ENCODE data around the gene LRIT3.

LRIT3 gene

DNA sequence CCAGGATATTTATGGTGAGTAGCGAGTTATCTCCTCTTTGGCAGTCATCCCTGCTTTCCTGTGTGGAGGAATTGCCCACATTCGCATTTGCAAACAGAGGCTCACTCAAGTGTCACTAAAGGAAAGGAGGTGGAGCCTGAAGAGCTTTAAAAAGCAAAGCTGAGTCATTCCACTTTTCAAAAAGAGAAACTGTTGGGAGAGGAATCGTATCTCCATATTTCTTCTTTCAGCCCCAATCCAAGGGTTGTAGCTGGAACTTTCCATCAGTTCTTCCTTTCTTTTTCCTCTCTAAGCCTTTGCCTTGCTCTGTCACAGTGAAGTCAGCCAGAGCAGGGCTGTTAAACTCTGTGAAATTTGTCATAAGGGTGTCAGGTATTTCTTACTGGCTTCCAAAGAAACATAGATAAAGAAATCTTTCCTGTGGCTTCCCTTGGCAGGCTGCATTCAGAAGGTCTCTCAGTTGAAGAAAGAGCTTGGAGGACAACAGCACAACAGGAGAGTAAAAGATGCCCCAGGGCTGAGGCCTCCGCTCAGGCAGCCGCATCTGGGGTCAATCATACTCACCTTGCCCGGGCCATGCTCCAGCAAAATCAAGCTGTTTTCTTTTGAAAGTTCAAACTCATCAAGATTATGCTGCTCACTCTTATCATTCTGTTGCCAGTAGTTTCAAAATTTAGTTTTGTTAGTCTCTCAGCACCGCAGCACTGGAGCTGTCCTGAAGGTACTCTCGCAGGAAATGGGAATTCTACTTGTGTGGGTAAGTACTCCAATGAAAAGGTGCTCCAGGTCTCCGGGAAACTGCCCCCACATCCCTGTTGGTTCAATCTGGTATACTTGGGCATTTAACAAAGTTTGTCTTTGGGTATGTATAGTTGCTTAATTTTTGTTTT lies 65.0 kb downstream of the LRIT3 start, which contains the start of gene EGF:
TSS of gene EGF (plus strand) at position 178 of the 890 bp plus-strand sequence. CDS start at position 631, 453 bp downstream.
- TF ChIP-seq, protein P1, sequence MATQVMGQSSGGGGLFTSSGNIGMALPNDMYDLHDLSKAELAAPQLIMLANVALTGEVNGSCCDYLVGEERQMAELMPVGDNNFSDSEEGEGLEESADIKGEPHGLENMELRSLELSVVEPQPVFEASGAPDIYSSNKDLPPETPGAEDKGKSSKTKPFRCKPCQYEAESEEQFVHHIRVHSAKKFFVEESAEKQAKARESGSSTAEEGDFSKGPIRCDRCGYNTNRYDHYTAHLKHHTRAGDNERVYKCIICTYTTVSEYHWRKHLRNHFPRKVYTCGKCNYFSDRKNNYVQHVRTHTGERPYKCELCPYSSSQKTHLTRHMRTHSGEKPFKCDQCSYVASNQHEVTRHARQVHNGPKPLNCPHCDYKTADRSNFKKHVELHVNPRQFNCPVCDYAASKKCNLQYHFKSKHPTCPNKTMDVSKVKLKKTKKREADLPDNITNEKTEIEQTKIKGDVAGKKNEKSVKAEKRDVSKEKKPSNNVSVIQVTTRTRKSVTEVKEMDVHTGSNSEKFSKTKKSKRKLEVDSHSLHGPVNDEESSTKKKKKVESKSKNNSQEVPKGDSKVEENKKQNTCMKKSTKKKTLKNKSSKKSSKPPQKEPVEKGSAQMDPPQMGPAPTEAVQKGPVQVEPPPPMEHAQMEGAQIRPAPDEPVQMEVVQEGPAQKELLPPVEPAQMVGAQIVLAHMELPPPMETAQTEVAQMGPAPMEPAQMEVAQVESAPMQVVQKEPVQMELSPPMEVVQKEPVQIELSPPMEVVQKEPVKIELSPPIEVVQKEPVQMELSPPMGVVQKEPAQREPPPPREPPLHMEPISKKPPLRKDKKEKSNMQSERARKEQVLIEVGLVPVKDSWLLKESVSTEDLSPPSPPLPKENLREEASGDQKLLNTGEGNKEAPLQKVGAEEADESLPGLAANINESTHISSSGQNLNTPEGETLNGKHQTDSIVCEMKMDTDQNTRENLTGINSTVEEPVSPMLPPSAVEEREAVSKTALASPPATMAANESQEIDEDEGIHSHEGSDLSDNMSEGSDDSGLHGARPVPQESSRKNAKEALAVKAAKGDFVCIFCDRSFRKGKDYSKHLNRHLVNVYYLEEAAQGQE (IDR thresholded peaks at IDR 0.05; ENCODE audit: insufficient replicate concordance, low read depth) = no peak
- no peak for TF ChIP-seq POLR2AphosphoS5 (IDR thresholded peaks at IDR 0.05; ENCODE audit: low read depth)
- no peak for TF ChIP-seq GABPA (IDR thresholded peaks at IDR 0.05; ENCODE audit: low read depth)
- TF ChIP-seq SPI1 (IDR thresholded peaks at IDR 0.05; ENCODE audit: borderline replicate concordance, low read depth) = no peak
- TF ChIP-seq, protein P2, sequence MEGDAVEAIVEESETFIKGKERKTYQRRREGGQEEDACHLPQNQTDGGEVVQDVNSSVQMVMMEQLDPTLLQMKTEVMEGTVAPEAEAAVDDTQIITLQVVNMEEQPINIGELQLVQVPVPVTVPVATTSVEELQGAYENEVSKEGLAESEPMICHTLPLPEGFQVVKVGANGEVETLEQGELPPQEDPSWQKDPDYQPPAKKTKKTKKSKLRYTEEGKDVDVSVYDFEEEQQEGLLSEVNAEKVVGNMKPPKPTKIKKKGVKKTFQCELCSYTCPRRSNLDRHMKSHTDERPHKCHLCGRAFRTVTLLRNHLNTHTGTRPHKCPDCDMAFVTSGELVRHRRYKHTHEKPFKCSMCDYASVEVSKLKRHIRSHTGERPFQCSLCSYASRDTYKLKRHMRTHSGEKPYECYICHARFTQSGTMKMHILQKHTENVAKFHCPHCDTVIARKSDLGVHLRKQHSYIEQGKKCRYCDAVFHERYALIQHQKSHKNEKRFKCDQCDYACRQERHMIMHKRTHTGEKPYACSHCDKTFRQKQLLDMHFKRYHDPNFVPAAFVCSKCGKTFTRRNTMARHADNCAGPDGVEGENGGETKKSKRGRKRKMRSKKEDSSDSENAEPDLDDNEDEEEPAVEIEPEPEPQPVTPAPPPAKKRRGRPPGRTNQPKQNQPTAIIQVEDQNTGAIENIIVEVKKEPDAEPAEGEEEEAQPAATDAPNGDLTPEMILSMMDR (IDR thresholded peaks at IDR 0.05; ENCODE audit: insufficient read depth, low read length) = no peak
- no peak for DNase-seq (ENCODE audit: low read depth in 1 of 2, low spot score in 1 of 2)
- no peak within 1 kb of the TSS for H3K4me3 ChIP-seq (replicated peaks; ENCODE audit: insufficient read depth, low read length)
- no peaks in the 10 kb centered on the region for H3K27me3 ChIP-seq (ENCODE audit: insufficient read depth, poor library complexity, severe bottlenecking)
- no peak within 1 kb of the TSS for H3K27ac ChIP-seq (replicated peaks)

DNA sequence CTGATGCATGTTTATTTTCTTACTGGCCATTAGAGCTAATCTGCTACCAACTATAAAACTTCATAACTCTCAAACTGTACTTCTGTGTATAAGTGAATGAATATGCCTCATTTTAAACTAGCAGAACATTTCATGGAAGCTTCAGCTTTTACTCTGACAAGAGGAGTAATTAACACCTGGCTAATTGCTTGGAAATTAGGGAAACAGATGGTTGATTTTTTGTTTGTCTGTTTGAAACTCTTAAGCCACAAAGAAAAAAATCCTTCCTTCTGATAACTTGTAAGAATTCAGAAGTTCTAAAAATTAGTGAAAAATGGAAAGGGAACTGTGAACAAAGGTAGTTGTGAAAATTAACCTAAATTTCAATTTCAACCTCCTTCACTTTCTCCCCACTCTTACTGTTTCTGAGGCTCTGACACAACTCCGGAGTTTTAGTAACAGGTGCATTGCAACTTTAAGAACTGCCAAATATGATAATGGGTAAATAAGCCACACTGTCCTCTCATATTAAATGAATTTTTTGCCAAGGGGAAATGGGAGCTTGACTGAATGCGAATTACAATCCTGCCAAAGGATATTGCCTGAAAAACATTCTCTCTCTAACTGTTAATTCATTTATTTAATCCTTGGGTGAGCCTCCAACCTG lies 65.8 kb downstream of the LRIT3 start:
- H3K4me3 ChIP-seq (replicated peaks; ENCODE audit: insufficient read depth, low read length) = no peak overlapping the region
- no peak overlapping the region for H3K27ac ChIP-seq (replicated peaks)
- no peaks in the 10 kb centered on the region for H3K27me3 ChIP-seq (ENCODE audit: insufficient read depth, poor library complexity, severe bottlenecking)
- TF ChIP-seq, protein P1 (IDR thresholded peaks at IDR 0.05; ENCODE audit: insufficient replicate concordance, low read depth) = no peak
- TF ChIP-seq, protein P2 (IDR thresholded peaks at IDR 0.05; ENCODE audit: insufficient read depth, low read length) = no peak
- TF ChIP-seq GABPA (IDR thresholded peaks at IDR 0.05; ENCODE audit: low read depth) (no peak), POLR2AphosphoS5 (IDR thresholded peaks at IDR 0.05; ENCODE audit: low read depth) (no peak), SPI1 (IDR thresholded peaks at IDR 0.05; ENCODE audit: borderline replicate concordance, low read depth) (no peak)
- DNase-seq (ENCODE audit: low read depth in 1 of 2, low spot score in 1 of 2) = no peak

DNA sequence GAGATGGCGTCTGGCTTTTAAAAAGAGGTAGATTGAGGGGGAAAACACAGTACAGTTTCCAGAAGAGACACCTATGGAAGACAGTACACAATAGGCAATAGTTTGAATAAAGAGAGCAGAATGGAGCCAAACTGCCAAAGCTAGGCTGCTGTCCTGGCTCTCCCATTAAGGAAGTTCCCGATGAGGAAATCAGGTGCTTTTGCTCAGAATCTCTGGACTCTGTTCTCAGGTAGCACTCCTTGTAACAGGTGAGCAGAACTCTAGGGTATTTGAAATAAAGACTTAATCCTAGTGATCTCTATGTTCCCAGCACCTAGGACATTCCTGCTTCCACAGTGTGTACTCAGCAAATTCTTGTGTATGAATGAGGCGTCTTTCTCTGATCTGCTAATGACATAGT lies 66.4 kb downstream of the LRIT3 start:
- Histone ChIP-seq H3K27ac (replicated peaks) (no peak overlapping the region), H3K27me3 (ENCODE audit: insufficient read depth, poor library complexity, severe bottlenecking) (no peaks in the 10 kb centered on the region), H3K4me3 (replicated peaks; ENCODE audit: insufficient read depth, low read length) (no peak overlapping the region)
- DNase-seq (ENCODE audit: low read depth in 1 of 2, low spot score in 1 of 2) = no peak
- TF ChIP-seq POLR2AphosphoS5 (IDR thresholded peaks at IDR 0.05; ENCODE audit: low read depth) (no peak), GABPA (IDR thresholded peaks at IDR 0.05; ENCODE audit: low read depth) (no peak), SPI1 (IDR thresholded peaks at IDR 0.05; ENCODE audit: borderline replicate concordance, low read depth) (no peak)
- TF ChIP-seq, protein P1 (IDR thresholded peaks at IDR 0.05; ENCODE audit: insufficient replicate concordance, low read depth) = no peak
- TF ChIP-seq, protein P2 (IDR thresholded peaks at IDR 0.05; ENCODE audit: insufficient read depth, low read length) = no peak
